CMK (cell line): ENCODE results near the gene NEURL2.

Experiments used
- DNase-seq: peaks from one replicate; pipeline ENCODE4 v3.0.0-alpha.2; 2010; ENCODE audit warnings: low read depth

The NEURL2 gene

GRCh38 chr20:45873409-45874103 lies 17.5 kb downstream of the NEURL2 start:
- DNase-seq: no peak

- DNase-seq: no peak
Measured at GRCh38 chr20:45872626-45873025, 18.4 kb downstream of the NEURL2 start.

GRCh38 chr20:45867819-45868176 lies 23.2 kb downstream of the NEURL2 start:
- DNase-seq: no peak

- DNase-seq: no peak
Measured at GRCh38 chr20:45867136-45867818, 23.7 kb downstream of the NEURL2 start.

GRCh38 chr20:45866454-45866853 lies 24.6 kb downstream of the NEURL2 start:
- DNase-seq: no peak

- no peak for DNase-seq
Measured at GRCh38 chr20:45863543-45864470, 27.2 kb downstream of the NEURL2 start.

- DNase-seq: no peak
Measured at GRCh38 chr20:45861221-45862075, 29.6 kb downstream of the NEURL2 start.

GRCh38 chr20:45860560-45861220 lies 30.3 kb downstream of the NEURL2 start:
- DNase-seq: no peak

GRCh38 chr20:45859916-45860315 lies 31.1 kb downstream of the NEURL2 start:
- no peak for DNase-seq

- DNase-seq: no peak
Measured at GRCh38 chr20:45857882-45858216, 33.2 kb downstream of the NEURL2 start.

- DNase-seq: peak; percentile 97
Measured at GRCh38 chr20:45857114-45857881, 33.7 kb downstream of the NEURL2 start, which contains the start of the genes ACOT8 and ZSWIM3. Gene ACOT8, minus strand, starts transcription at chr20:45857392. Its CDS starts 77 bp downstream, at chr20:45857315. Gene ZSWIM3, plus strand, starts transcription at chr20:45857614. Its CDS starts 212 bp downstream, at chr20:45857826.

- DNase-seq: no peak
Measured at GRCh38 chr20:45853484-45853883, 37.5 kb downstream of the NEURL2 start.

GRCh38 chr20:45852326-45852725 lies 38.7 kb downstream of the NEURL2 start:
- no peak for DNase-seq

- DNase-seq: no peak
Measured at GRCh38 chr20:45851501-45851900, 39.5 kb downstream of the NEURL2 start.

GRCh38 chr20:45850926-45851325 lies 40.1 kb downstream of the NEURL2 start:
- no peak for DNase-seq

GRCh38 chr20:45850238-45850637 lies 40.8 kb downstream of the NEURL2 start:
- DNase-seq: no peak

GRCh38 chr20:45848969-45849582 lies 41.9 kb downstream of the NEURL2 start:
- no peak for DNase-seq

GRCh38 chr20:45848421-45848820 lies 42.6 kb downstream of the NEURL2 start:
- no peak for DNase-seq

- DNase-seq: no peak
Measured at GRCh38 chr20:45845452-45845851, 45.6 kb downstream of the NEURL2 start.

- no peak for DNase-seq
Measured at GRCh38 chr20:45843506-45843905, 47.5 kb downstream of the NEURL2 start.
